Progenitor cell of endocrine pancreas (in vitro differentiated cells): ENCODE data around the gene MOV10L1. TPM values are rescaled to one million over a fixed set of nuclear protein-coding genes. Genes with fewer than 3 reads are reported as not detected.

Experiments used
- DNase-seq: peaks from one replicate; pipeline ENCODE4 v3.0.0; 2021; ENCODE audit warnings: low spot score; ENCODE audit not compliant: unreplicated experiment
- H3K27ac Mint-ChIP-seq: 2 replicates; pipeline ENCODE4 v1.8.0; 2021; ENCODE audit warnings: mild to moderate bottlenecking, moderate library complexity, mixed read lengths
- H3K27me3 Mint-ChIP-seq: 2 replicates; pipeline ENCODE4 v1.8.0; 2021; ENCODE audit warnings: mixed read lengths
- H3K36me3 Mint-ChIP-seq: 2 replicates; pipeline ENCODE4 v1.8.0; 2022; ENCODE audit warnings: mixed read lengths; ENCODE audit not compliant: insufficient read depth
- H3K4me1 Mint-ChIP-seq: 2 replicates; pipeline ENCODE4 v1.8.0; 2021; ENCODE audit warnings: low read depth, mixed read lengths
- H3K4me3 Mint-ChIP-seq: 2 replicates; pipeline ENCODE4 v1.8.0; 2021; ENCODE audit warnings: low read depth, mild to moderate bottlenecking, moderate library complexity, mixed read lengths
- H3K9me3 Mint-ChIP-seq: 2 replicates; pipeline ENCODE4 v1.8.0; 2021; ENCODE audit warnings: low read depth, mixed read lengths
- total RNA-seq: library from RNA; stranded (reverse); gene quantifications from 2 replicates; pipeline ENCODE4 v1.2.1, GENCODE V29; 2021
- TF ChIP-seq, protein P1 (sequence below): fragments of 200-600 bp; sonication (generic); IDR thresholded peaks from one replicate; pipeline ENCODE4 v1.5.0; 2021; ENCODE audit warnings: antibody characterized with exemption, mild to moderate bottlenecking; ENCODE audit not compliant: unreplicated experiment

Gene MOV10L1
- total RNA-seq, 1 donor from 2014 or later: 0.22 TPM

DNA sequence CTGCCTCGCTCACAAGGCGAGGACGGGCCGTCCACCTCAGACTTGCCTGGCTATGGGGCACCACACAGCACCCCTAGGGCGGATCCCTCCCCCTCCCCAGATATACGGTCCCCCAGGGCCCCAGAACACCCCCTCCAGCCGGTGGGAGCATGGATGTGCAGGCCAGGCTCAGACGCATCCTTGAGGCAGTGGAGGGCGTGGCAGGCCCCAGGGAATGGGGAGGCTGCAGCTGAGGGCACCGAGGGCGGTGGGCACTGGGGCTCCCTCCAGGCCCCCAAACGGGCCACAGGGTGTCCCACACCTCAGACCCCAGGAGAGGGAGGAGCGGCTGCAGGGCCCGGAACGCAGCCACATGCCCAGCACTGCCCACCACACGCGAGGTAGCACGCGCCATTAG, 43.8 kb upstream of the MOV10L1 start:
- Mint-ChIP-seq H3K27ac (no peak overlapping the region), H3K27me3 (peaks cover 4% of the 10 kb centered on the region), H3K9me3 (peaks cover 4% of the 10 kb centered on the region), H3K4me3 (no peak overlapping the region), H3K4me1 (no peaks in the 10 kb centered on the region), H3K36me3 (no peaks in the 10 kb centered on the region)
- no peak for DNase-seq
- TF ChIP-seq, protein P1, sequence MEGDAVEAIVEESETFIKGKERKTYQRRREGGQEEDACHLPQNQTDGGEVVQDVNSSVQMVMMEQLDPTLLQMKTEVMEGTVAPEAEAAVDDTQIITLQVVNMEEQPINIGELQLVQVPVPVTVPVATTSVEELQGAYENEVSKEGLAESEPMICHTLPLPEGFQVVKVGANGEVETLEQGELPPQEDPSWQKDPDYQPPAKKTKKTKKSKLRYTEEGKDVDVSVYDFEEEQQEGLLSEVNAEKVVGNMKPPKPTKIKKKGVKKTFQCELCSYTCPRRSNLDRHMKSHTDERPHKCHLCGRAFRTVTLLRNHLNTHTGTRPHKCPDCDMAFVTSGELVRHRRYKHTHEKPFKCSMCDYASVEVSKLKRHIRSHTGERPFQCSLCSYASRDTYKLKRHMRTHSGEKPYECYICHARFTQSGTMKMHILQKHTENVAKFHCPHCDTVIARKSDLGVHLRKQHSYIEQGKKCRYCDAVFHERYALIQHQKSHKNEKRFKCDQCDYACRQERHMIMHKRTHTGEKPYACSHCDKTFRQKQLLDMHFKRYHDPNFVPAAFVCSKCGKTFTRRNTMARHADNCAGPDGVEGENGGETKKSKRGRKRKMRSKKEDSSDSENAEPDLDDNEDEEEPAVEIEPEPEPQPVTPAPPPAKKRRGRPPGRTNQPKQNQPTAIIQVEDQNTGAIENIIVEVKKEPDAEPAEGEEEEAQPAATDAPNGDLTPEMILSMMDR: no peak

DNA sequence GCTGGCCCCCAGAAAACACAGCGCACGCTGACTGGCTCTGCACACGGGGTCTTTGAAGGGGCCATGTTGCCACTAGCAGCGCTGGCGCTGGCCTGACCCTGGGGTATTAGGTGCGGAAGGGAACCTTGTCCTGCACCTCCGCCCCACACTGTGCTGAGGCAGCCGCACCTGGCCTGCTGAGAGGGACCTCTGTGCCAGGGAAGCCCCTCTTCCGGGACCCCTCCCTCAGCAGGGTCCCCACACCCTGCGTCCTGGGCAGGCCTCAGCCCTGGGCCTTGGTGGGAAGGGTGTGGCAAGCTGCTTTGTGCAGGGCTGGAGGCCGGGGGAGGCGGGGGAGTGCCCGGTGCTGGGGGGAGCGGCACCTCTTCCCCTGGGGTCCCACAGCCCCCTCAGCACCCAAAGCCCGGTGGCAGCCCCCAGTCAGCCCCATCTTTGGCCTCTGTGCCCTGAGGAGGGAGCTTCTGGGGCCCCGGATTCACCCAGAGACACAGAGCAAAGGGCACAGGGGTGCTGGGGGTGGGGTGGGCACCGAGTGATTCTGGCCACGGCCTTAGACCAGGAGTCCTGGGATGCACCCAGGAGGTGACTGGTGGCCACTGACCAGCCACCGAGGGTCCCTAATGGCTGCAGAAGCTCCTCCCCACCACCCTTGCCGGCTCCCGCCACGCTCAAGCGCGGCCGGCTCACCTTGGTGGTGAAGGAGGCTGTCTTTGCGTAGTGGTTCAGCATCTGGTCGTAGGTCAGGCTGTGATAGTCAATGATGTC, 43.1 kb upstream of the MOV10L1 start:
- Mint-ChIP-seq H3K27ac (no peak overlapping the region), H3K9me3 (peaks cover 4% of the 10 kb centered on the region)

DNA sequence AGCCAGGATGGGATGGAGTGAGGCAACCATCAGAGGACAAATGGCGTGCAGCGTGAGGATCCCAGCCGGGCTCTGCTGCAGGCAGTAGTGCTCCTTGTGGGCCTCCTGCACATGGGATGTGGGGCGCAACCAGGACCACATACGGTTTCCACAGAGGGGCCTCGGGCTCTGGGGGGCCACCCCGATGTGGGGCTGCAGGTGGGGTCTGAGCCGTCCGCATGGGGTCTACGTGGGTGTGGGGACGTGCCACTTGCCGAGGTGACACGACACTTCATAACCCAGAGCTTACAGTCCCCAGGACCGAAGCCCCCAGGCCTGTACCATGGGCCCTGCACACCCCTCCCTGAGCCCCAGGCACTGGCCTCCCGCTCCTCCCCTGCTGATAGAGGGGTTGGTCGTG, 42.5 kb upstream of the MOV10L1 start:
- H3K27ac Mint-ChIP-seq: no peak overlapping the region
- no peak overlapping the region for H3K4me3 Mint-ChIP-seq
- no peaks in the 10 kb centered on the region for H3K4me1 Mint-ChIP-seq
- H3K9me3 Mint-ChIP-seq: peaks cover 4% of the 10 kb centered on the region
- H3K36me3 Mint-ChIP-seq: no peaks in the 10 kb centered on the region
- TF ChIP-seq, protein P1: no peak
- H3K27me3 Mint-ChIP-seq: peaks cover 6% of the 10 kb centered on the region
- DNase-seq: no peak

More for the DNA sequence above, 43.1 kb upstream of the MOV10L1 start:
- H3K4me1 Mint-ChIP-seq: no peaks in the 10 kb centered on the region
- TF ChIP-seq, protein P1: no peak
- H3K27me3 Mint-ChIP-seq: peaks cover 6% of the 10 kb centered on the region
- no peaks in the 10 kb centered on the region for H3K36me3 Mint-ChIP-seq
- H3K4me3 Mint-ChIP-seq: no peak overlapping the region
- no peak for DNase-seq

DNA sequence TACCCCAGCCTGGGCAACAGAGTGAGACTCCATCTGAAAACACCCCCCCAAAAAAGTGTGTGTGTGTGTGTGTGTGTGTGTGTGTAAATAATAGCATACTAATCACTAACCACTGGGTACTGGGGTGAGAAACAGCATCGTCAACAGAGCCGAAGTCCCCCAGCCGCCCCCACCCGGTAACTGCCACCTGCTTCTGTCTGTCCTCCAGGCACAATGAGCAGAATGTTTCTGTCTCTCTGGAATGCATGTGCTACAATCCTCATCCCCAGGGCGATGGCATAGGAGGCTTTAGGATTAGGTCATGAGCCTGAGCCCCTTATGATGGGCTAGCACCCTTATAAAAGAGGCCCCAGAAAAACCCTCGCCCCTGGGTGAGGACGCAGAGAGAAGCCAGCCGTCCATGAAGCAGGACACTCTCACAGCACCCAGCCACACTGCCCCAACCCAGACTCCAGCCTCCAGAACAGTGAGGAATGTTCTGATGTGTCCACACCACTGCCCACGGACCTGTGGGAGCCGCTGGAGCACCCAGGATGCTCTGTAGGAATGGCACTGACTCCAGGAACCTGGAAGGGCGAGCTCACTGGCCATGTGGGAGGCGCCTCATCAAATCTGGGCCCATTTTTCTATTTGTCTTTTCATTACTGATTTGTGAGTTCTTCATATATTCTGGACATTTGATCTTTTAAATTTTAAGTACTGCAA, 41.6 kb upstream of the MOV10L1 start:
- no peak for DNase-seq
- H3K9me3 Mint-ChIP-seq: peaks cover 1% of the 10 kb centered on the region
- peaks cover 6% of the 10 kb centered on the region for H3K27me3 Mint-ChIP-seq
- H3K4me1 Mint-ChIP-seq: no peaks in the 10 kb centered on the region
- no peaks in the 10 kb centered on the region for H3K36me3 Mint-ChIP-seq
- no peak overlapping the region for H3K4me3 Mint-ChIP-seq
- TF ChIP-seq, protein P1: no peak
- H3K27ac Mint-ChIP-seq: no peak overlapping the region

DNA sequence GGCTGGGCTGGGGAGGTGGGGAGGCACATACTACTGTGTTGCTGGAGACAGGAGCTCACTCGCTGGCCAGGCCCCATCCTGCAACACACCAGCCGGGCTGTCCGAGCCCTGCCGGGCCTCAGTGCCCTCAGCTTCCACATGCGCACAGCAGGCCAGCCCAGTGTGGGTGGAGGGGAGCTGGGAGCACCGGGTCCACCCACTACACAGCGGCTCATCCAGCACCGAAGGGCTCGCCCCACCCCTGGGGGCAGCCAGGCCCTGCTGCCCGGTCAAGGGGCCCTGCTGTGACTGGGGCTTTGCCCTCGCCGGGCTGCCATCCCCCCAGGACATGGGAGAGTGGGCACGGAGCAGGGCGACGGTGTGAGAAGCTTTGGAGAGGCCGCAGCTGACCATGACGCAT, 41.0 kb upstream of the MOV10L1 start:
- DNase-seq: no peak
- H3K4me1 Mint-ChIP-seq: no peaks in the 10 kb centered on the region
- H3K27ac Mint-ChIP-seq: no peak overlapping the region
- no peaks in the 10 kb centered on the region for H3K36me3 Mint-ChIP-seq
- TF ChIP-seq, protein P1: no peak
- no peak overlapping the region for H3K4me3 Mint-ChIP-seq
- peaks cover 8% of the 10 kb centered on the region for H3K27me3 Mint-ChIP-seq
- peaks cover 8% of the 10 kb centered on the region for H3K9me3 Mint-ChIP-seq
